Kasumi-1 (cell line): ENCODE results near the gene SENP1.

ENCODE experiments used
- DNase-seq, 2 experiments: peaks; one replicate each; lab custom pipeline; 2025; lab: John Stamatoyannopoulos, UW

SENP1 gene

DNA sequence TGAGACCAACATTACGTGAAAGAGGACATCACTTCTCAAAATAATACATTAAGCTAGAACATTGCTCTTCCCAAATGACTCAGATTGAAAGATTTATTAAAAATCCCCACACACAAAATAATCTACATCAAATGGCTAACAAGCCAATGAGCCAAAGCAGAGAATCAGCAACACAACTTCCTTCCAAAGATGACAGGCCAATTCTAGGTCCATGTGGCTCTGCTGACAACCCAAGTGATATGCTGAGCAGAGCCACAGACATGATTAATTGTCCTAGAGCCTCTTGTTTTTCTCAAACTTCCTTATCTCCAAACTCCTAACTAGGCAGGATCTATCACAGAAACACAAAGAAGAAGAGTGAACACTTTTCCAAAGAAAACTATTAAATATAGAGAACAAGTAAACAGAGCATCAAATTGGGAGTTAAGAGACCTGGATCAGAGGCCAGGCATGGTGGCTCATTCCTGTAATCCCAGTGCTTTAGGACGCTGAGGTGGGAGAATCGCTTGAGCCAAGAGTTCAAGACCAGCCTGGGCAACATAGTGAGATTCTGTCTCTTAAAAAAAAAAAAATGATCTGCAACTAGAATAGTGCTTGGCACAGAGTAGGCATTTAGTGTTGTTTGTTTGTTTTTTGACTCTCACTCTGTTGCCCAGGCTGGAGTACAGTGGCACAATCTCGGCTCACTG, 38.5 kb downstream of the SENP1 start:
- no peak for DNase-seq

GRCh38 chr12:48065041-48065440, 40.8 kb downstream of the SENP1 start:
- DNase-seq, result no peak

GRCh38 chr12:48063530-48063929, 42.3 kb downstream of the SENP1 start:
- DNase-seq, result no peak

- DNase-seq, result no peak
Measured at GRCh38 chr12:48061938-48062719, 43.8 kb downstream of the SENP1 start.

DNA sequence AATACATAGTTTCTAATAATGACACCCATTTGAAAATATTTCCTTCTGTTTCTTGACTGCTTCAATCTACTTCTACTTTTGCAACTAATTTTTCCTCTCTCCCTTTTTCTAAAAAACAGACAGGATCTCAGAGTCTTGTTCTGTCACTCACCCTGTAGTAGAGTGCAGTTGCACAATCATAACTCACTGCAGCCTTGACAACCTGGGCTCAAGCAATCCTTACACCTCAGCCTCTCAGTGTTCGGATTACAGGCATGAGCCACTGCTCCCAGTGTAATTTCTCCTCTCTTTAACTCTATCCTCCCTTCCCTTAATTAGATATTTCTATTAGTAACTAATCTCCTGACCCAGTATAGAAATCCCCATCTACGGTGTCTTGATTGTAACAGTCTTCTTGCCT, 45.4 kb downstream of the SENP1 start:
- no peak for DNase-seq

- no peak for DNase-seq
Measured at GRCh38 chr12:48058771-48059170, 47.1 kb downstream of the SENP1 start.

GRCh38 chr12:48054955-48055821, 50.7 kb downstream of the SENP1 start:
- DNase-seq, result no peak

DNA sequence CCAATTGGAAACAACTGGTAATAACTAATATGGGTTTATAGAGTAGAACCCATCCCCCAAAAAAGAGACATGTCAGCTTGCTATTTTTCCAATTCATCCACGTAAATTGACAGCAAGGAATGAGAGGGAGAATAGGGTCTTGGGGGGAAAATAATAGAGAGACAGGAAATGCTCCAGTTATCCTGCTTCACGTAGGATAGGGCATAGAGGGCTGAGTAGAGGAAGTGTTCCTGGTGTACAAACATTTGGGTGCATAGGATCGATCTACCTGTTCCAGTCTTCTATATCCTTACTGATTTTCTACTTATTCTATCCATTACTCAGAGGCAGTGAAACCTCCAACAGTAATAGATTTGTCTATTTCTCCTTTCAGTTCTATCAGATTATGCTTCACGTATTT, 52.0 kb downstream of the SENP1 start:
- no peak for DNase-seq

- DNase-seq, result no peak
Measured at GRCh38 chr12:48053122-48053521, 52.8 kb downstream of the SENP1 start.

GRCh38 chr12:48051681-48052080, 54.2 kb downstream of the SENP1 start:
- DNase-seq, result no peak

GRCh38 chr12:48050174-48050573, 55.7 kb downstream of the SENP1 start:
- no peak for DNase-seq

- no peak for DNase-seq
Measured at GRCh38 chr12:48045965-48046518, 59.8 kb downstream of the SENP1 start.

DNA sequence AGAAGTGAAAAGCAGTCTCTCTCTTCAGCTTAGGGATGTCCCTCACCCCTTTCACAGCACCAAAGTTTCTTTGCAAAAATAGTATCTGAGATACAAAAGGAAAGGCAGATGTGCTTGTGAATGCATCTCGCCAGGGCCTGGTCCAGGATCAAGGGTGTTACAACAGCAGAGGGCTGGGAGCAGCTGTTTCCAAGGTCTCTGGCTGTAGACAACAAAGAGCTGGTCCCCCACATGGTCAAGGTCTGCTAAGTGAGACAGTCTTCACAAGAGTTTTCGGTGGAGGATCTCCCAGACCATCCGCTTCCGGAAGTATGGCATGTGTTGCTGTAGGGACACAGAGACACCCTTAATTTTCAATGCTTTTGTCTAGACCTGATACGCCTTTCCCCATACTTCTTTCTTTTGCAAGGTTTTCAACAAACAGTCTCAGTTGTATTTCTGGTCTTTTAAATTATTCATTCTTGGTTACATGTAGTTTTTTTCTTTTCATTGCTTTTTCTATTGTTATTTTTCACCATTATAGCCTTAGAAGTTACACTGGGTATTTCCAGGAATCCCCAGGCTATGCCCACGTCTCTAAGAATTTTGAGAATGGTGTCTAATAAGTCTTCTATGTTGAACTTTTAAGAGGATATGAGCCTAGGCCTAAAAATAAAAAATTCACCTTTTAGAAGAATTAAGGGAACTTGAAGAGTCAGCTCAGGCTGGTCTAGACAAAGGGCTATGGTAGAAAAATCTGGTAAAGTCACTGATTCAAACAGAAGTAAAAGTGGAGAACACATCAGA, 60.6 kb downstream of the SENP1 start:
- no peak for DNase-seq

GRCh38 chr12:48044396-48044795, 61.5 kb downstream of the SENP1 start:
- DNase-seq, result no peak

- no peak for DNase-seq
Measured at GRCh38 chr12:48043771-48044170, 62.1 kb downstream of the SENP1 start.

DNA sequence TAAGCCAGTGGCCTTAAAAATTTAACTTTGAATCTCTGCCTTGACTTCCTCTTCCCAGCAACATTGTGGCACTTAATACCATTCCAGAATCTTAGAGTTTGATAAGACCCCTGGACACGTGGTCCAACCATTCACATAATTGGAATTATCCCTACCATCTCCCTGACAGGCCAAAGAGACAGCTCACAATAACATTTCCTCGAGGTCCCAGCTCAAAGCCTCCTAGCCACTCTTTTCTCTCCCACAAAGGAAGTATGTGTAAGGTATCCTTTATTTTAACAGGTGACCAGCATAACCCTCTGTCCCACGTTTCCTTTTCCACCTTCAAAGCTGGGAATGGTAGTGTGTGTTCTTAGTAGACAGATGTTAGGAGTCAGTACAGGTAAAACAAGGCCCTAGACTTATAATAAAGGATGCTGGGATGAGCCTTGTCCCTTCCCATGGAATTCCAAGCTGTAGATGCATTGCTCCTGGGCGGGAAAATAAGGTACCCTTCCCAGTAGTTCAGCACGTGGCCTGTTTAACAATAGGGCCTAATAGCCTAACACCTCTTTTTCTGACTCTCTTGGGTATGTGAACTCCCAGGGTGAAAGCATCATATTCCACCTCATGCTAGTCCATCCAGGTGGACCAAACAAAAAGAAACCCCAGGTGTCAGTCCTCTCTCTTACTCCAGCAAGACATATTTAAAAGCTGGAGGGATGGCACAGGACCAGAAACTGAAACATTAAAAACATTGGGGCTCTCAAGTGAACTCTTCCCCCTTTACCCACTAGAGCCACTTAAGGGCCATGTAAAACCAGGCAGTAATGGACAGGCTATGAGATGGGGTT, 64.1 kb downstream of the SENP1 start:
- DNase-seq, result no peak

DNA sequence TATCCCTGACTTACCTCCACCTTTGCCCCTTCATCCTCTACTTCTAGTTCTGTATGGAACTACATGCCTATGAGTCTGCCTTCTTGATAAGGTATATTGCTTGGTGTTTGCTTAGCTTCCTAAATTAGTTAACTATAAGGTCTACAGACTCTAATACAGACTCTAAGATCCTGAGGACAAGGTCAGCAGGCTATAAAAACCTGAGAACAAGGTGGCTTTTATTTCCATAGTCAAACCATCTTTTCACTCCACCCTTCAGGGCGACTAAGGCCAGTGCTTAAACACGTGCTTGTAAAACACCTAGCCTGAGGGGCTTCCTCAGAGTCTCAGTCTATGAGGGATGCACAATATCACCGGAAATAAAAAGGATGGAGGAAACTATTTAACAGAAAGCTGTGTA, 65.5 kb downstream of the SENP1 start:
- DNase-seq, result no peak

DNA sequence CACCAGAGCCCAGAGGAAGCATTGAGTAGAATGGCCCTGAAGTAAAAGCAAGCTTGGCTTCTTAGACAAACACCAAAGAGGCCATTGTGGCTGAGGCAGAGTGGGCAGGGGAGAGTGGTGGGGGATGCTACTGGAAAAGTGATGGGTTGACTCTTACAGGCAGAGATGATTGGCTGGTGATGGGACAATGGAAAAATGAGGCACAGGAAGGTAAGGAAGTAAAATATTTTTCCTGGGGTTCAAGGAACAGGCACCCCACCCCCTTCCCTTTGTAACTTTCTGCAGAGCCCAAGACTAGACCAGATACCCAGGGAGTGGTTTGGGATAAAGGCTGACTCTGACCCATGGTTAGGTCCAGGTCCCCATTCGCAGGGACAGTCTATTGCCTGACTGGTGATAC, 66.7 kb downstream of the SENP1 start:
- DNase-seq, result no peak

- DNase-seq, result no peak
Measured at GRCh38 chr12:48038085-48038484, 67.8 kb downstream of the SENP1 start.

GRCh38 chr12:48037267-48037915, 68.5 kb downstream of the SENP1 start:
- DNase-seq, result no peak
